ENCODE results near the gene UCK2. TPM values are rescaled to one million over a fixed set of nuclear protein-coding genes. Genes with fewer than 3 reads are reported as not detected.

The UCK2 gene
- total and polyA plus RNA-seq, 11 donors = 4.5 to 53.7 (median 13.9) TPM

GRCh38 chr1:165886983-165887382 is 59.6 kb downstream of the UCK2 start:
- H3K27ac ChIP-seq = no peak overlapping the region
- WGBS, 4 donors = 94 to 99% (median 97%) methylated on average over 2 of the region's 2 CpGs
- intact Hi-C loops (cut with DNase I) = no loop called here
- peaks cover 0 to 50% (median 23%) of the 10 kb centered on the region in 12 donors for H3K4me1 ChIP-seq
- H3K27me3 ChIP-seq = no peaks in the 10 kb centered on the region
- H3K36me3 ChIP-seq = peaks cover 0 to 11% (median 0%) of the 10 kb centered on the region in 9 donors
- DNase-seq (no peak), ATAC-seq (no peak)
- no peak for TF ChIP-seq POLR2A (IDR thresholded peaks at IDR 0.05)
- TF ChIP-seq CTCF (IDR thresholded peaks at IDR 0.05) = no peak
- H3K9me3 ChIP-seq = no peaks in the 10 kb centered on the region
- no peak overlapping the region for H3K4me3 ChIP-seq

- Histone ChIP-seq H3K9me3 (no peaks in the 10 kb centered on the region), H3K4me3 (no peak overlapping the region), H3K27ac (no peak overlapping the region), H3K36me3 (peaks cover 0 to 18% (median 0%) of the 10 kb centered on the region in 9 donors), H3K4me1 (peaks cover 0 to 50% (median 23%) of the 10 kb centered on the region in 12 donors), H3K27me3 (no peaks in the 10 kb centered on the region)
- 91 to 94% (median 93%) methylated on average over 8 of the region's 8 CpGs for WGBS, 4 donors
- ATAC-seq (no peak), DNase-seq (no peak)
- TF ChIP-seq POLR2A (IDR thresholded peaks at IDR 0.05) (no peak), CTCF (IDR thresholded peaks at IDR 0.05) (no peak)
- intact Hi-C loops (cut with DNase I) = no loop called here
These were observed 60.6 kb downstream of the UCK2 start for GRCh38 chr1:165887877-165888551.

GRCh38 chr1:165888552-165888920 is 61.1 kb downstream of the UCK2 start:
- Histone ChIP-seq H3K36me3 (peaks cover 0 to 18% (median 0%) of the 10 kb centered on the region in 9 donors), H3K4me3 (no peak overlapping the region), H3K4me1 (peaks cover 0 to 50% (median 21%) of the 10 kb centered on the region in 12 donors), H3K27me3 (no peaks in the 10 kb centered on the region), H3K27ac (no peak overlapping the region), H3K9me3 (no peaks in the 10 kb centered on the region)
- DNase-seq (no peak), ATAC-seq (no peak)
- TF ChIP-seq POLR2A (IDR thresholded peaks at IDR 0.05) (no peak), CTCF (IDR thresholded peaks at IDR 0.05) (no peak)
- intact Hi-C loops (cut with DNase I) = no loop called here
- 97 to 100% (median 99%) methylated on average over 4 of the region's 4 CpGs for WGBS, 4 donors

- ATAC-seq (peak; percentile 68 to 89 (median 86)), DNase-seq (peak in 3 of 5 donors; percentile 38 to 61 (median 47))
- H3K36me3 ChIP-seq = peaks cover 0 to 19% (median 0%) of the 10 kb centered on the region in 9 donors
- H3K4me3 ChIP-seq = no peak overlapping the region
- intact Hi-C loops (cut with DNase I) = loop anchor here in 3 of 10 donors (10.0 kb wide), 4 partner anchors 66 to 256 kb away; partner anchors contain the start of genes UCK2 (in 2 of the 3), MGST3 (in 1 of the 3) and TMCO1 (in 1 of the 3)
- 47 to 73% (median 68%) methylated on average over 1 of the region's 1 CpG for WGBS, 4 donors
- no peaks in the 10 kb centered on the region for H3K27me3 ChIP-seq
- H3K9me3 ChIP-seq = no peaks in the 10 kb centered on the region
- TF ChIP-seq POLR2A (IDR thresholded peaks at IDR 0.05) (no peak), CTCF (IDR thresholded peaks at IDR 0.05) (no peak)
- H3K4me1 ChIP-seq = peaks cover 0 to 41% (median 13%) of the 10 kb centered on the region in 12 donors
- H3K27ac ChIP-seq = peak overlapping the region in 1 of 12 donors; percentile 36
These were observed 63.3 kb downstream of the UCK2 start for GRCh38 chr1:165890684-165891083.

Data from heart left ventricle (tissue), 16 donors.